SU-DHL-6 (cell line): ENCODE results near the gene RIMBP2.

Source experiments
- EZH2phosphoT487 ChIP-seq: fragments of 200-600 bp; sonication (generic), shearing (Covaris generic); conservative IDR thresholded peaks from 2 replicates; pipeline ENCODE4 v1.6.1; 2018; ENCODE audit warnings: mild to moderate bottlenecking, antibody characterized with exemption, low read length, moderate library complexity, mixed read lengths
- TF ChIP-seq, protein P1 (sequence below): fragments of 200-600 bp; sonication (generic); IDR thresholded peaks from one replicate; pipeline ENCODE4 v1.5.1; 2017; ENCODE audit warnings: antibody characterized with exemption, mild to moderate bottlenecking, low read length, moderate library complexity; ENCODE audit not compliant: insufficient read depth, poor library complexity, severe bottlenecking

DNA sequence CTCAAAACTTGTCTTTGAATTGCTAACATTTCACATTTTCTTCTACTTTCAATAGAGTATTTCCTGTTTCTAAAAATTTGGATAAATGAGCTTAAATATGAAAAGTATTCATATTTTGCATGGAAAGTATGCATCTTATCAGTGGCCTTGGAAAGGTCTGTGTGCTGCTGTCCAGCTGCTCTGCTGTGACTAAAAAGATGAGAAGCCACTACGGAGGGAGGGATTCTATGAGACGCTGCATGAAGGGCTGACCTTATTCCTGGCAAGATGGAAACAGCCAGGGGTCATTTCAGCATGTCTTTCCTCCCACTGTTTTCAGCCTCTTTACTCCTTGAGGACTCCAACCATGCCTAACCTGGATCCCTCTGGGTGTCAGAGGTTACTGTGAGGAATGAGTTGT lies 365.4 kb downstream of the RIMBP2 start:
- TF ChIP-seq, protein P1, sequence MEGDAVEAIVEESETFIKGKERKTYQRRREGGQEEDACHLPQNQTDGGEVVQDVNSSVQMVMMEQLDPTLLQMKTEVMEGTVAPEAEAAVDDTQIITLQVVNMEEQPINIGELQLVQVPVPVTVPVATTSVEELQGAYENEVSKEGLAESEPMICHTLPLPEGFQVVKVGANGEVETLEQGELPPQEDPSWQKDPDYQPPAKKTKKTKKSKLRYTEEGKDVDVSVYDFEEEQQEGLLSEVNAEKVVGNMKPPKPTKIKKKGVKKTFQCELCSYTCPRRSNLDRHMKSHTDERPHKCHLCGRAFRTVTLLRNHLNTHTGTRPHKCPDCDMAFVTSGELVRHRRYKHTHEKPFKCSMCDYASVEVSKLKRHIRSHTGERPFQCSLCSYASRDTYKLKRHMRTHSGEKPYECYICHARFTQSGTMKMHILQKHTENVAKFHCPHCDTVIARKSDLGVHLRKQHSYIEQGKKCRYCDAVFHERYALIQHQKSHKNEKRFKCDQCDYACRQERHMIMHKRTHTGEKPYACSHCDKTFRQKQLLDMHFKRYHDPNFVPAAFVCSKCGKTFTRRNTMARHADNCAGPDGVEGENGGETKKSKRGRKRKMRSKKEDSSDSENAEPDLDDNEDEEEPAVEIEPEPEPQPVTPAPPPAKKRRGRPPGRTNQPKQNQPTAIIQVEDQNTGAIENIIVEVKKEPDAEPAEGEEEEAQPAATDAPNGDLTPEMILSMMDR = no peak
- TF ChIP-seq EZH2phosphoT487 = no peak
